Stimulated activated CD4-positive, alpha-beta T cell treated with anti-CD3 and anti-CD28 coated beads, TNF-alpha, amount 100 ng/mL, for 48 hours (primary cell): Measurements from ENCODE around the gene HDGFL2.
"Not testable (repeated sequence)": the region's sequence is repeated elsewhere in the genome, so short reads cannot be mapped to it uniquely, and the experiment has no call there.

Experiments
- DNase-seq, 3 donors: peaks; one replicate each; pipeline ENCODE4 v3.0.0-alpha.2; 2020; ENCODE audit warnings: low read depth in 3 of 3

HDGFL2 gene

GRCh38 chr19:4513248-4513647 lies 41.2 kb downstream of the HDGFL2 start:
- no peak for DNase-seq

- no peak for DNase-seq
These were observed 43.6 kb downstream of the HDGFL2 start for GRCh38 chr19:4515732-4516131.

- DNase-seq, result no peak
These were observed 44.3 kb downstream of the HDGFL2 start for GRCh38 chr19:4516199-4516938.

- DNase-seq, result no peak
These were observed 44.8 kb downstream of the HDGFL2 start for GRCh38 chr19:4516939-4517300.

GRCh38 chr19:4517451-4518057 lies 45.5 kb downstream of the HDGFL2 start:
- DNase-seq, result no peak

GRCh38 chr19:4518345-4519171 lies 46.5 kb downstream of the HDGFL2 start, which contains the start of gene PLIN4:
Gene PLIN4, minus strand, starts transcription at chr19:4518486. Its CDS starts 214 bp downstream, at chr19:4518272.
- no peak for DNase-seq

GRCh38 chr19:4519172-4519496 lies 47.0 kb downstream of the HDGFL2 start:
- no peak for DNase-seq

- no peak for DNase-seq
These were observed 47.6 kb downstream of the HDGFL2 start for GRCh38 chr19:4519521-4520277.

GRCh38 chr19:4521170-4521887 lies 49.2 kb downstream of the HDGFL2 start:
- DNase-seq, result no peak

GRCh38 chr19:4521888-4522242 lies 49.8 kb downstream of the HDGFL2 start:
- DNase-seq, result no peak

GRCh38 chr19:4522291-4523002 lies 50.4 kb downstream of the HDGFL2 start:
- DNase-seq, result no peak

GRCh38 chr19:4523306-4524110 lies 51.4 kb downstream of the HDGFL2 start:
- DNase-seq, result peak in 1 of 3 donors; percentile 28

- peak; percentile 40 to 61 (median 57) for DNase-seq
These were observed 52.9 kb downstream of the HDGFL2 start for GRCh38 chr19:4524808-4525562.

- DNase-seq, result no peak
These were observed 53.5 kb downstream of the HDGFL2 start for GRCh38 chr19:4525563-4526002.

GRCh38 chr19:4527377-4527776 lies 55.3 kb downstream of the HDGFL2 start:
- not testable (repeated sequence) for DNase-seq

- no peak for DNase-seq
These were observed 56.7 kb downstream of the HDGFL2 start for GRCh38 chr19:4528843-4529242.

GRCh38 chr19:4529924-4530522 lies 57.9 kb downstream of the HDGFL2 start:
- no peak for DNase-seq

GRCh38 chr19:4531562-4532165 lies 59.6 kb downstream of the HDGFL2 start:
- no peak for DNase-seq
